SJCRH30 (cell line): ENCODE measurements around the gene PLEKHG4B. TPM values are rescaled to one million over a fixed set of nuclear protein-coding genes. Genes with fewer than 3 reads are reported as not detected.

Experiments
- total RNA-seq: library from RNA; depleted of rRNA; stranded (reverse); fragments of >200 nt; shearing (Covaris generic); gene quantifications from 2 replicates; pipeline ENCODE4 v1.2.3, GENCODE V29; 2014; rRNA removed

The PLEKHG4B gene
- total RNA-seq, 1 experiment from 2014 or later, result 3.9 TPM

Other genes starting within 250 kb of the PLEKHG4B start
- not detected in 2 replicates for gene LRRC14B, start 99.3 kb downstream of the PLEKHG4B start, total RNA-seq
- 2.4 and 2.5 TPM in 2 replicates for gene CCDC127, start 126.0 kb downstream of the PLEKHG4B start, total RNA-seq
- gene SDHA, start 126.2 kb downstream of the PLEKHG4B start, total RNA-seq, result 43.2 and 46.1 TPM in 2 replicates
- 40.1 and 43.8 TPM in 2 replicates for gene PDCD6, start 179.5 kb downstream of the PLEKHG4B start, total RNA-seq
- gene AHRR, start 229.5 kb downstream of the PLEKHG4B start, total RNA-seq, result 0.15 and 0.20 TPM in 2 replicates